Measurements from ENCODE around the gene ANKRD12. TPM values are rescaled to one million over a fixed set of nuclear protein-coding genes. Genes with fewer than 3 reads are reported as not detected.

The ANKRD12 gene
- total and polyA plus RNA-seq, 2 of the 4 experiments (the other 2 are of a cell fraction) = 2.6 to 12.9 TPM

- Histone ChIP-seq H4K5ac (ENCODE audit: low read depth, low read length) (no peak overlapping the region), H3K18ac (ENCODE audit: low read depth, low read length) (no peak overlapping the region), H3K9me3 (ENCODE audit: control insufficient read depth, insufficient read depth, low read length) (peaks cover 12% of the 10 kb centered on the region), H3K4me2 (ENCODE audit: low read depth, low read length) (no peak overlapping the region), H3K14ac (replicated peaks; ENCODE audit: low read depth, low read length) (no peak overlapping the region), H3K27me3 (ENCODE audit: control insufficient read depth, insufficient read depth, low read length) (no peaks in the 10 kb centered on the region), H2BK15ac (ENCODE audit: low read depth, low read length) (no peak overlapping the region; the same call in 2 of the 3 replicates), H3K4me1 (ENCODE audit: control insufficient read depth, insufficient read depth, low read length) (no peaks in the 10 kb centered on the region), H3K56ac (ENCODE audit: extremely low read depth, insufficient read depth, low read length) (no peak overlapping the region), H2AK9ac (replicated peaks; ENCODE audit: low read depth, low read length, poor library complexity) (no peak overlapping the region), H3K27ac (ENCODE audit: insufficient read depth, low read length) (peak overlapping the region; percentile 8; the same call in 1 of the 2 replicates), H4K20me1 (ENCODE audit: insufficient read depth, low read length) (no peaks in the 10 kb centered on the region), H4K8ac (ENCODE audit: low read depth in 2 of 2, low read length in 2 of 2) (no peak overlapping the region), H2BK120ac (ENCODE audit: low read depth, low read length) (no peak overlapping the region), H3K9me1 (ENCODE audit: insufficient read depth, low read length) (0 out of 2 replicates have a peak, but pooled peaks cover 2% of the 10 kb centered on the region), H2BK5ac (ENCODE audit: low read depth, low read length, poor library complexity, severe bottlenecking) (no peak overlapping the region), H3K9ac (ENCODE audit: low read depth, low read length) (no peak overlapping the region), H3K79me1 (ENCODE audit: low read depth in 1 of 2, low read length in 2 of 2) (no peaks in the 10 kb centered on the region), H2BK20ac (ENCODE audit: low read depth, low read length) (no peak overlapping the region), H2AK5ac (ENCODE audit: low read depth, low read length) (no peak overlapping the region), H2AFZ (replicated peaks; ENCODE audit: low read length, poor library complexity) (no peak overlapping the region), H3K23ac (ENCODE audit: low read depth, low read length) (no peak overlapping the region), H4K91ac (ENCODE audit: insufficient read depth, low read depth, low read length) (no peak overlapping the region), H3K4me3 (ENCODE audit: insufficient read depth, low read depth, low read length) (no peak overlapping the region), H3K4ac (ENCODE audit: low read depth, low read length) (no peak overlapping the region), H3K36me3 (ENCODE audit: control insufficient read depth, insufficient read depth, low read length) (no peaks in the 10 kb centered on the region)
- POLR2A ChIA-PET (ENCODE audit: unreplicated experiment) = no interaction called here
- dilution Hi-C loops (cut with HindIII; ENCODE audit: low sequenced_read_pairs, unreplicated experiment) = no loop called here
- TF ChIP-seq SMC3 (IDR thresholded peaks at IDR 0.05; ENCODE audit: low read depth, low read length) = no peak
- no peak for TF ChIP-seq BHLHE40 (IDR thresholded peaks at IDR 0.05; ENCODE audit: low read depth, low read length)
- no peak for TF ChIP-seq RAD21 (IDR thresholded peaks at IDR 0.05; ENCODE audit: low read length)
- no TSS peak for BruUV-seq (replicated peaks)
- peak; percentile 56 for ATAC-seq (ENCODE audit: low read depth)
- intact Hi-C loops (cut with micrococcal nuclease) = no loop called here
- DNase-seq = peak; percentile 18
- CTCF ChIA-PET = interaction anchor here (0.6 kb wide), 1 partner anchor 10 kb away, joined by 3 read pairs; no protein-coding TSS in a partner anchor
- in situ Hi-C loops (cut with MboI; ENCODE audit: low sequenced_read_pairs) = no loop called here
- WGBS, 2 experiments (ENCODE audit: extremely low coverage in 2 of 2, insufficient read length in 1 of 2) = 95% methylated on average over 4 of the region's 15 CpGs; no CpG with 5 or more reads in 1 of the 2 experiments
Measured at GRCh38 chr18:9296233-9297006, 159.8 kb downstream of the ANKRD12 start.
